Measurements from ENCODE around the gene SLC9A7. TPM values are rescaled to one million over a fixed set of nuclear protein-coding genes. Genes with fewer than 3 reads are reported as not detected.
A peak's percentile ranks its signal among the peaks of the same experiment; 100 is the strongest.

The SLC9A7 gene
- total RNA-seq (10 to 100 TPM; 25.7 to 26.7 TPM), polyA plus RNA-seq (0.63 TPM)

DNA sequence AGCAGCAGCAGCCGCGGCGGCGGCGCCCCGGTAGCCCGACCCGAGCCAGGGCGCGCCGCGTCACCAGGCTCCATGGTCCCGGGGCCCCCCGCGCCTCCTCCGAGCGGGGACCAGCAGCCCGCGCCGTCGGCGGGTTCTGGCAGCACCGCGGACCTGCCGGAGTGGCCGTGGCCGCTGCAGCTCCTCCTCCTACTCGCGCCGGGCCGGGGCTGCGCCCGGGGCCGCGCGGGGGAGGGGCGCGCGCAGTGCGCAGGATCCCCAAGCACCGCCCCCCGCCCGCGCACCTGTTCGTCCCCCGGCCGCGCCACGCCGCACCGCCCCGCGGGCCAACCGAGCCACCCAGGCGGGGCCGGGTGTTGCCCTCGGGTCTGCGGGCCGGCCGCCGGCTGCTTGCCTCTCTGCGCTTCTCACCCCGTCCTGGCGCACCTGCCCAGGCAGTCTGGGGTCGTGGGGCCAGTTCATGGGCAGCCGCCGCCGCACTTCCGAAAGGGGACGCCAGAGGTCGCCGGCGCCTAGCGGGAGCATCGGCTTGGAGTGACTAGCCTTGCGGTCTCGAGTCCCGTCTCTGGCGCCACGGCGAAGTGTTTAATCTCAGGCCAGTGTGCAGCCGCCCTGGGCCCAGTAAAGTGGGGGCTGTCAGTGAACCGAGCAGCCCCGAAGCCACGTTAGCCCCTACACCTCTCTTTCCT lies at the start of gene SLC9A7:
Gene SLC9A7 (minus strand): TSS at position 163 of the 689 bp plus-strand sequence. CDS start 89 bp downstream, at position 74.
- Mint-ChIP-seq H3K27ac (peak within 1 kb of the TSS in 6 of 8 donors; percentile 27 to 89 (median 50)), H3K9me3 (peaks cover 0 to 10% (median 0%) of the 10 kb centered on the region in 5 donors), H3K27me3 (peaks cover 11 to 20% of the 10 kb centered on the region in 2 donors), H3K36me3 (peaks cover 0 to 3% (median 0%) of the 10 kb centered on the region in 3 donors), H3K4me3 (peak within 1 kb of the TSS; percentile 84 to 93 (median 90)), H3K4me1 (peaks cover 11 to 23% (median 11%) of the 10 kb centered on the region in 3 donors)
- DNase-seq = peak; percentile 59 to 80 (median 68)
- POLR2A ChIA-PET = no interaction called here
- peak within 1 kb of the TSS; percentile 52 for H3K4me3 ChIP-seq (ENCODE audit: low read length)
- no peaks in the 10 kb centered on the region for H3K36me3 ChIP-seq (ENCODE audit: insufficient read depth, low read length)
- CTCF ChIA-PET = interaction anchor here (0.8 to 1.4 kb wide), 3 partner anchors 36 to 219 kb away, joined by 3 to 5 read pairs (median 4); no protein-coding TSS in a partner anchor
- H3K27me3 ChIP-seq (ENCODE audit: insufficient read depth, low read length, poor library complexity, severe bottlenecking) = no peaks in the 10 kb centered on the region
- H3K27ac ChIP-seq (ENCODE audit: low read depth, low read length) = no peak within 1 kb of the TSS
- no peaks in the 10 kb centered on the region for H3K9me3 ChIP-seq (ENCODE audit: low read length)
- peaks cover 4% of the 10 kb centered on the region for H3K4me1 ChIP-seq (ENCODE audit: insufficient read depth, low read length)

DNA sequence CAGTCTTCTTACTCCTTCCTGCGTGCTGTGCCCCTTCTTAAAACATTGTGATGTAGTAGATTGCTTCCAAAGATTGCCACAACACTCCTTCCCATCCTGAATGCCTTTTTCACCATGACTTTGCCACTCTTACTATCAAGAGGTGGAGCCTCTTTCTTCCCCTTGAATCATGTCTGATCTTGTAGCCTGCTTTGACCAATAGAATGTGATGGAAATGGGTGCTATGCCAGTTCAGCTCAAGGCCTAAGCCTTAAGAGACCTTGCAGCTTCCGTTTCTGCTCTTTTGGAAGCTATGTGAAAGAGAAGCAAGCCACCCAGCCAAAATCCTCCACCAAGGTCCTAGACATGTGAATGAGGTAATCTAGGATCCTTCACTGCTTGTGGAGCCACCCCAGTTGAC lies 46.4 kb upstream of the SLC9A7 start:
- Histone ChIP-seq H3K9me3 (ENCODE audit: low read length) (no peaks in the 10 kb centered on the region), H3K27ac (ENCODE audit: low read depth, low read length) (no peak overlapping the region), H3K36me3 (ENCODE audit: insufficient read depth, low read length) (no peaks in the 10 kb centered on the region), H3K27me3 (ENCODE audit: insufficient read depth, low read length, poor library complexity, severe bottlenecking) (no peaks in the 10 kb centered on the region), H3K4me1 (ENCODE audit: insufficient read depth, low read length) (no peaks in the 10 kb centered on the region), H3K4me3 (ENCODE audit: low read length) (no peak overlapping the region)
- Mint-ChIP-seq H3K36me3 (no peaks in the 10 kb centered on the region), H3K27ac (no peak overlapping the region), H3K9me3 (no peaks in the 10 kb centered on the region), H3K27me3 (peaks cover 5 to 8% of the 10 kb centered on the region in 2 donors), H3K4me1 (no peaks in the 10 kb centered on the region), H3K4me3 (no peak overlapping the region)
- no peak for DNase-seq
- CTCF ChIA-PET = no interaction called here
- POLR2A ChIA-PET = no interaction called here

DNA sequence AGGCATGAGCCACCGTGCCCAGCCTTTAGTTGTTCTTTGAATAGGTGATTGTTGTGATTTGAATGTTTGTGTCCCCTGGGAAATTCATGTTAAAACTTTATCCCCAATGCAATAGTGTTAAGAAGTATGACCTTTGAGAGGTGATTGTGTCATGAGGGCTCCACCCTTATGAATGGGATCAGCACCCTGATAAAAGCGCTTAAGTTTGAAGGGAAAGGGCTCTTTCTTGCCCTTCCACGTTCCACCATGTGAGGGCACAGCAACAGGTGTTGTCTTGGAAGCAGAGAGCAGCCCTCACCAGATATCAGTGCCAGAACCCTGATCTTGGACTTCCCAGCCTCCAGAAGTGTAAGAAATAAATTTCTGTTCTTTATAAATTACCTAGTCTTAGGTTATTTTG lies 44.2 kb upstream of the SLC9A7 start:
- Histone ChIP-seq H3K36me3 (ENCODE audit: insufficient read depth, low read length) (no peaks in the 10 kb centered on the region), H3K4me1 (ENCODE audit: insufficient read depth, low read length) (no peaks in the 10 kb centered on the region), H3K4me3 (ENCODE audit: low read length) (no peak overlapping the region), H3K9me3 (ENCODE audit: low read length) (no peaks in the 10 kb centered on the region), H3K27me3 (ENCODE audit: insufficient read depth, low read length, poor library complexity, severe bottlenecking) (no peaks in the 10 kb centered on the region), H3K27ac (ENCODE audit: low read depth, low read length) (no peak overlapping the region)
- Mint-ChIP-seq H3K4me3 (no peak overlapping the region), H3K9me3 (no peaks in the 10 kb centered on the region), H3K36me3 (no peaks in the 10 kb centered on the region), H3K4me1 (no peaks in the 10 kb centered on the region), H3K27ac (no peak overlapping the region), H3K27me3 (peaks cover 0 to 4% of the 10 kb centered on the region in 2 donors)
- ChIA-PET CTCF (no interaction called here), POLR2A (no interaction called here)
- no peak for DNase-seq

DNA sequence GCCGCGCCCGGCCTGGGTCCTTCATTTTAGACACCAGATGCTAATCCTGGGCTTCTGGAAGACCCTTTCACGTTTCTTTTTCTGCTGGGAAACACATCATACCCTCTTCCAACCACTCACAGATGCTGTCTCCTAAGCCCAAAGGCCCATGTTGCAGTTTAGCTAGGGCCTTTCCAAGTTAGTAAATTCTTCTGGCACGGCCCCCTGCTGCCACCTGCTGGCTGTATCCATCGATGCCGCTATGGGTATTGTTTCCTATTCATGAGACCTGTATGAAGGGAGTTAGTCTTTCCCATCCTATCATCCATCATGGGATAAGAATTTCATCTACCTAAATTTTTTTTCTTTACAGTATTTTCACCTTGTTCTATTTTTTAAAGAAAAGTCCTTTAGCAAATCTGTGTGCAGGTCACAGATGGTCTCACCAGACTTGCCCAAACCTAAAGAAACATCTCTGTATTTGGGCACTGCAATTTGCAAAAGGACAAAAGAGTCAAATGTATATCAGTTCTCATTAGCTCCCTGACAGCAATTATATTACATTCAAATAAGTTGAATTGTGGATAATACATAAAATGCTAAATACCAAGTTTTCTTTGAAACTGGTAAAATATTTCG lies 37.8 kb upstream of the SLC9A7 start:
- Histone ChIP-seq H3K9me3 (ENCODE audit: low read length) (no peaks in the 10 kb centered on the region), H3K4me1 (ENCODE audit: insufficient read depth, low read length) (no peaks in the 10 kb centered on the region), H3K4me3 (ENCODE audit: low read length) (no peak overlapping the region), H3K27ac (ENCODE audit: low read depth, low read length) (no peak overlapping the region), H3K27me3 (ENCODE audit: insufficient read depth, low read length, poor library complexity, severe bottlenecking) (no peaks in the 10 kb centered on the region), H3K36me3 (ENCODE audit: insufficient read depth, low read length) (no peaks in the 10 kb centered on the region)
- Mint-ChIP-seq H3K9me3 (no peaks in the 10 kb centered on the region), H3K4me1 (peaks cover 3 to 13% (median 8%) of the 10 kb centered on the region in 3 donors), H3K36me3 (no peaks in the 10 kb centered on the region), H3K27ac (no peak overlapping the region), H3K27me3 (peaks cover 0 to 6% of the 10 kb centered on the region in 2 donors), H3K4me3 (no peak overlapping the region)
- ChIA-PET POLR2A (no interaction called here), CTCF (interaction anchor here (1.4 kb wide), 1 partner anchor 35 kb away, joined by 5 read pairs; no protein-coding TSS in a partner anchor)
- peak; percentile 29 to 66 (median 39) for DNase-seq

DNA sequence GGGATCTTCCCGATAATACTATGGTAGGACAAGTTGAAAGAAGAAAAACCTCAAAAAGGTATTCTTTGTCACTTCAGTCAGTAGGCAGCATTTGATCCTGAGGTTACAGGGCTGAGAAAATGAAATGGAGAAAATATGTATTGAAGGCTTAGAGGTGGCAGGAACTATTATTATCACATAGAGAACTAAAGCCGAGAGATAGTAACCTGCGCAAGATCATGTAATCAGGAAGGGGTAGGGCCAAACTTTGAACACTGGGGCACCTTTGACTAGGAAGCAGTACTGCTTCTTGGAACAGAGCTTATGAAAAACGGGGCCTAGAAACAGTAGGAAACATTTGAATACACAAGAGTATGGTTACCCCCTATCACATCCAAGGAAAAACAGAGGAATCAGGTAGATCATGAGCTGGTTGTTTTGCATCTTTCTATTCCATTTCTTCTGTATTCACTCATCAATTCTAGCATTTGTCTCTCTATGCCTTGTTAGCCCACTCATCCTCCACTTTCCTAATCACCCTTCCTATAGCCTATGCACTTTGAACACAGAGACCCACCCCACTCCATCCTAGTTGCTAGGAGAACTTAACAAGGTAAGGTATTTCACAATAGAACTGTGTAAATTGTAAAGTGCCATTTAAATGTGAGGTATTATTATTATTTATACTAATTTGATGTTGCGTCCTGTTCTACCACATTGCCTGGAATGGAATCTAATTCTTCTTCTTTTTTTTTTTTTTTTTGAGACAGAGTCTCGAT lies 34.6 kb upstream of the SLC9A7 start:
- POLR2A ChIA-PET = no interaction called here
- no peaks in the 10 kb centered on the region for H3K36me3 Mint-ChIP-seq
- peak overlapping the region in 1 of 8 donors; percentile 32 for H3K27ac Mint-ChIP-seq
- CTCF ChIA-PET = interaction anchor here (1.1 kb wide), 1 partner anchor 33 kb away, joined by 3 read pairs; no protein-coding TSS in a partner anchor
- no peak for DNase-seq
- peaks cover 3 to 13% (median 8%) of the 10 kb centered on the region in 3 donors for H3K4me1 Mint-ChIP-seq
- Histone ChIP-seq H3K4me3 (ENCODE audit: low read length) (no peak overlapping the region), H3K4me1 (ENCODE audit: insufficient read depth, low read length) (no peaks in the 10 kb centered on the region), H3K36me3 (ENCODE audit: insufficient read depth, low read length) (no peaks in the 10 kb centered on the region), H3K27me3 (ENCODE audit: insufficient read depth, low read length, poor library complexity, severe bottlenecking) (no peaks in the 10 kb centered on the region), H3K27ac (ENCODE audit: low read depth, low read length) (no peak overlapping the region), H3K9me3 (ENCODE audit: low read length) (no peaks in the 10 kb centered on the region)
- H3K9me3 Mint-ChIP-seq = no peaks in the 10 kb centered on the region
- H3K4me3 Mint-ChIP-seq = no peak overlapping the region
- peaks cover 0 to 9% of the 10 kb centered on the region in 2 donors for H3K27me3 Mint-ChIP-seq

DNA sequence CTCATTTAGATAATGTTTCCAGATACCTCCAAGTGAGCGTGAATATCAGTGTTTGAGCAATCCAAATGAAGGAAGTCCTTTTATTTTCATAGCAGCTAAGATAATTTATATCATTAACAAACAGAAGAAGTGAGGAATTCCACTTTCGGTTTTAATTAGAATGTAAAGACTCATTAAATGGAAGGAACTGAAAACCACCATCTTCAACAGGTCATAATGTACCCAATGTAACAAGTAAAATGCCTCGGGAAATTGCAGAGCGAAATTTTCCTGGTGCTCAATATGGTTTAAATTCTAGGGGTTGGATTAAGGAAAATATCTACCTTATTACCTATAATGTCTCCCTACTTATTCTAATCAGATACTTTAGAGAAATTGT lies 33.9 kb upstream of the SLC9A7 start:
- Mint-ChIP-seq H3K4me3 (peak overlapping the region in 4 of 7 donors; percentile 19 to 46 (median 26)), H3K36me3 (no peaks in the 10 kb centered on the region), H3K27ac (peak overlapping the region in 2 of 8 donors; percentile 23 to 29), H3K9me3 (no peaks in the 10 kb centered on the region), H3K27me3 (peaks cover 0 to 9% of the 10 kb centered on the region in 2 donors), H3K4me1 (peaks cover 3 to 13% (median 8%) of the 10 kb centered on the region in 3 donors)
- POLR2A ChIA-PET = no interaction called here
- no peaks in the 10 kb centered on the region for H3K9me3 ChIP-seq (ENCODE audit: low read length)
- H3K27me3 ChIP-seq (ENCODE audit: insufficient read depth, low read length, poor library complexity, severe bottlenecking) = no peaks in the 10 kb centered on the region
- no peak overlapping the region for H3K4me3 ChIP-seq (ENCODE audit: low read length)
- H3K4me1 ChIP-seq (ENCODE audit: insufficient read depth, low read length) = no peaks in the 10 kb centered on the region
- no peak for DNase-seq
- no peak overlapping the region for H3K27ac ChIP-seq (ENCODE audit: low read depth, low read length)
- CTCF ChIA-PET = interaction anchor here (1.1 kb wide), 1 partner anchor 33 kb away, joined by 3 read pairs; no protein-coding TSS in a partner anchor
- H3K36me3 ChIP-seq (ENCODE audit: insufficient read depth, low read length) = no peaks in the 10 kb centered on the region

DNA sequence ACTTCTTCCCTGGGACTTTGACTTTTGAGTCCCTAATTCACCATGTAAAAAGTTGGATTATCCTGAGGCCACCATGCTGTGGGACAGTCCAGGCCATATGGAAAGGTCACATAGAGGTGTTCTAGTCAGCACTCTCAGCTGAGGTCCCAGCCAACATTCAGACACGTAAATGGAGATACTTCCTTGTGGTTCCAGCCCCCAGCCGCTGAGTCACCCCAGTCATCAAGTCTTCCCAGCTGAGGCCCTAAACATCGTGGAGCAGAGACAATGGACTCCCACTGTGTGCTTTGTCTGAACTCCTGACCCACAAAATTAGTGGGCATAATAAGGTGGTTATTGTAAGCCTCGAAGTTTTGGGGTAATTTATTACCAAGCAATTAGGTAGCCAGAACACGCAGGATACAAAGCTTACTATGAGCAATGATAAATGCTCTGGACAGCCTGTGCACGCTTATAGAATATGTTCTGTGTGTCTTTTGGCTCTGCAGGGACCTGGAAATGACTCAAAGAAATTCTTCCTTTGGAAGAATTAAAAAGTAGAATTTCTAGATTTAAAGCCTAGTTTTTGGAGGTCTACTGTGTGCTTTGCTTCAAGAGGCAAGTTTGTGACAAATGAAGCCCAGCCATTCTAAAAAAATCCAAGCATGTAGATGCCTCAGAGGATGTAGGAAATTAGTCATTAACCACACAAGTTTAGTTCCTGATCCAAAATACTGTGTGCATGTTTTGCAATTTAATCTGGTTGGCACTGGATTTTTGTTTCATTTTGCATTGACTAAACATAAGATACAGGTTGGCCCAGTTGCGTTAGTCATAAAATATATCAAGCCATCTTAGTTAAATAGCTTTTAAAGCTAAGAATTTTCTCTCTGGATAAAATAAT lies 33.2 kb upstream of the SLC9A7 start:
- H3K36me3 ChIP-seq (ENCODE audit: insufficient read depth, low read length) = no peaks in the 10 kb centered on the region
- DNase-seq = no peak
- no peak overlapping the region for H3K27ac ChIP-seq (ENCODE audit: low read depth, low read length)
- H3K4me3 ChIP-seq (ENCODE audit: low read length) = no peak overlapping the region
- Mint-ChIP-seq H3K4me3 (peak overlapping the region in 4 of 7 donors; percentile 19 to 48 (median 39)), H3K9me3 (no peaks in the 10 kb centered on the region), H3K4me1 (peaks cover 3 to 13% (median 8%) of the 10 kb centered on the region in 3 donors), H3K36me3 (no peaks in the 10 kb centered on the region), H3K27me3 (peaks cover 0 to 9% of the 10 kb centered on the region in 2 donors), H3K27ac (peak overlapping the region in 1 of 8 donors; percentile 29)
- ChIA-PET CTCF (interaction anchor here (1.1 kb wide), 1 partner anchor 32 kb away, joined by 3 read pairs; no protein-coding TSS in a partner anchor), POLR2A (no interaction called here)
- H3K27me3 ChIP-seq (ENCODE audit: insufficient read depth, low read length, poor library complexity, severe bottlenecking) = no peaks in the 10 kb centered on the region
- no peaks in the 10 kb centered on the region for H3K4me1 ChIP-seq (ENCODE audit: insufficient read depth, low read length)
- no peaks in the 10 kb centered on the region for H3K9me3 ChIP-seq (ENCODE audit: low read length)

Data from CD8-positive, alpha-beta memory T cell (primary cell).